GM19463 (cell line): ENCODE data around the gene SLC35B2.
A peak's percentile ranks its signal among the peaks of the same experiment; 100 is the strongest.

Source experiments
- ATAC-seq: cut with Tn5 transposase; IDR thresholded peaks from one replicate; pipeline ENCODE4 v1.9.1; 2021; ENCODE audit warnings: mild to moderate bottlenecking, moderate library complexity; ENCODE audit not compliant: unreplicated experiment

The SLC35B2 gene

GRCh38 chr6:44254191-44255104 lies 2.9 kb downstream of the SLC35B2 start:
- ATAC-seq = no peak

- no peak for ATAC-seq
Observed at GRCh38 chr6:44253307-44254101, 3.8 kb downstream of the SLC35B2 start.

- ATAC-seq = no peak
Observed at GRCh38 chr6:44251576-44252524, 5.5 kb downstream of the SLC35B2 start.

- no peak for ATAC-seq
Observed at GRCh38 chr6:44250718-44251123, 6.6 kb downstream of the SLC35B2 start.

DNA sequence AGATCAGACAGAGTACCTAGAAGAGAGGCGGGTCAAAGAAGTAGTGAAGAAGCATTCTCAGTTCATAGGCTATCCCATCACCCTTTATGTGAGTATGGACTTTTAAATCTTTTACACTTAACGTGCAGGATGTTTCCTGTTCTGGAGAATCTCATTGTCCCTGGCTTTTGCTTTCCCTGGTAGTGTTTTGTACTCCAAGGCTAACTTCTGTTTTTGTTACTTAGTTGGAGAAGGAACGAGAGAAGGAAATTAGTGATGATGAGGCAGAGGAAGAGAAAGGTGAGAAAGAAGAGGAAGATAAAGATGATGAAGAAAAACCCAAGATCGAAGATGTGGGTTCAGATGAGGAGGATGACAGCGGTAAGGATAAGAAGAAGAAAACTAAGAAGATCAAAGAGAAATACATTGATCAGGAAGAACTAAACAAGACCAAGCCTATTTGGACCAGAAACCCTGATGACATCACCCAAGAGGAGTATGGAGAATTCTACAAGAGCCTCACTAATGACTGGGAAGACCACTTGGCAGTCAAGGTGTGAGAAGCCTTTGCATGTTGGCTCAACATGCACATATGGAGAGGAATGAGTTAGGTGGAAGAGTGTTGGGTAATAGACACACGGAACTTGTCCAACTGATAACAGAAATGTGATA lies 7.1 kb downstream of the SLC35B2 start:
- no peak for ATAC-seq

DNA sequence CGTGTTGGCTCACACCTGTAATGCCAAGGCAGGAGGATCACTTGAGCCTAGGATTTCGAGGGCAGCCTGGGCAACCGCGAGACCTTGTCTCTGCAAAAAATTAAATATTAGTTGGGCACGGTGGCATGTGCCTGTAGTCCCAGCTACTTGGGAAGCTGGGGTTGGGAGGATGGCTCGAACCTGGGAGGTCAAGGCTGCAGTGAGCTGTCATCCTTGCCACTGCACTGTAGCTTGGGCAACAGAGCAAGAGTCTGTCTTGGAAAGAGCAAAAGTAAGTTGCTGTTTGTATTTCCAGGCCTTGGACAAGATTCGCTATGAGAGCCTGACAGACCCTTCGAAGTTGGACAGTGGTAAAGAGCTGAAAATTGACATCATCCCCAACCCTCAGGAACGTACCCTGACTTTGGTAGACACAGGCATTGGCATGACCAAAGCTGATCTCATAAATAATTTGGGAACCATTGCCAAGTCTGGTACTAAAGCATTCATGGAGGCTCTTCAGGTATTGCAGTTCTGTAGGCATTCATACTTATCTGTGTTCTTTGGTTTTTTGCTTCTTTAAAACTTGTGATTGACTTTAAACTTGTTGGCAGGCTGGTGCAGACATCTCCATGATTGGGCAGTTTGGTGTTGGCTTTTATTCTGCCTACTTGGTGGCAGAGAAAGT lies 8.1 kb downstream of the SLC35B2 start:
- no peak for ATAC-seq

- ATAC-seq = no peak
Observed at GRCh38 chr6:44248579-44248978, 8.7 kb downstream of the SLC35B2 start.

GRCh38 chr6:44247338-44248302 lies 9.7 kb downstream of the SLC35B2 start:
- peak; percentile 23 for ATAC-seq

DNA sequence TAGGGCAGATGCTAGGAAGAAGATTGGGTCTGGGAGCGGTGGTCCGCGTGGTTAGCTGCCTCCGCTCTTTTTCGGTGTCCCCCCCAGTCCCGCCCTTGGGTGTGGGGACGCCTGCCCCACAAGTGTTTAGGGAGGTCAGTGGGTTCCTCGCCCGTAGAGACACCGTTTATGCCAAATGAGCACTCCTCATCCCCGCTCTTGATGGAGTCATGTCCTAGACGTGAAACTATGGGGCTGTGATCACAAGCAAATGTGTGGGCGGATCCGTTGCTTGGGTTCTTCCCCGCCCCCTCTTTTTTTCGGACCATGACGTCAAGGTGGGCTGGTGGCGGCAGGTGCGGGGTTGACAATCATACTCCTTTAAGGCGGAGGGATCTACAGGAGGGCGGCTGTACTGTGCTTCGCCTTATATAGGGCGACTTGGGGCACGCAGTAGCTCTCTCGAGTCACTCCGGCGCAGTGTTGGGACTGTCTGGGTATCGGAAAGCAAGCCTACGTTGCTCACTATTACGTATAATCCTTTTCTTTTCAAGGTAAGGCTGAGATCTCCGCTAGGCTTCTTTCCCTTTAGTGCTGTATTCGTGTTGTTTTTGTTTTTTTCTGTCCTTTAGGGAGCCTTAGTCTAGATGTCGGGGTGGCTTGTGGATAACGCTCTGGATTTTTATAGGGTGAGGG lies 10.5 kb downstream of the SLC35B2 start, which contains the start of gene HSP90AB1:
Gene HSP90AB1, plus strand, starts transcription at position 439 of the 675 bp plus-strand sequence. CDS start 1,529 bp downstream, outside the sequence.
- peak; percentile 53 for ATAC-seq

- peak; percentile 57 for ATAC-seq
Observed at GRCh38 chr6:44245912-44246662, 11.2 kb downstream of the SLC35B2 start.

DNA sequence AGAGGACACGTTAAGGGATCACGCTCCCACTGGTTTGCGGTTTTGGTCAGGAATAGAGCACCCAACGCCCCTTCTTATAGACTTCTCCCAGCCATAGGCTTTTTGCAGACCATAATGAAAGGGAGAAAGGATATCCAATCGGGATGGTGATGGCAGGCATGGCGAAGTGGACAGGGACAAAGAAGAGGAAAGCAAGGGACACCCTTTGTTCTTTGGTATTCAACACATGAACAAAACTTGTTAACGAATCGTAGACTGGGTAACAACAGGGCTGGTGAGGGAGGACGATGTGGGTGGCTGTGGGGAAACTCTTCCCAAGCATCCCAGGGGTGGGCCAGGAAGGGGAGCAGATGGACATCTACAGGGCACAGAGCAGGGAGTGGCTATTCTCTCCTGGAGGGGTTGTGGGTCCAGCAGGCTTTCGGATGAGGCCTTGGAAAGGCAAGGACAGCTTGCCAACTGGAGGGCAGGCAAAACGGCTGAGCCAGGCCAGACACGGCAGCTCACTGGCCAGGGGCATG lies 11.9 kb downstream of the SLC35B2 start:
- ATAC-seq = no peak

GRCh38 chr6:44243345-44243744 lies 14.0 kb downstream of the SLC35B2 start:
- no peak for ATAC-seq

DNA sequence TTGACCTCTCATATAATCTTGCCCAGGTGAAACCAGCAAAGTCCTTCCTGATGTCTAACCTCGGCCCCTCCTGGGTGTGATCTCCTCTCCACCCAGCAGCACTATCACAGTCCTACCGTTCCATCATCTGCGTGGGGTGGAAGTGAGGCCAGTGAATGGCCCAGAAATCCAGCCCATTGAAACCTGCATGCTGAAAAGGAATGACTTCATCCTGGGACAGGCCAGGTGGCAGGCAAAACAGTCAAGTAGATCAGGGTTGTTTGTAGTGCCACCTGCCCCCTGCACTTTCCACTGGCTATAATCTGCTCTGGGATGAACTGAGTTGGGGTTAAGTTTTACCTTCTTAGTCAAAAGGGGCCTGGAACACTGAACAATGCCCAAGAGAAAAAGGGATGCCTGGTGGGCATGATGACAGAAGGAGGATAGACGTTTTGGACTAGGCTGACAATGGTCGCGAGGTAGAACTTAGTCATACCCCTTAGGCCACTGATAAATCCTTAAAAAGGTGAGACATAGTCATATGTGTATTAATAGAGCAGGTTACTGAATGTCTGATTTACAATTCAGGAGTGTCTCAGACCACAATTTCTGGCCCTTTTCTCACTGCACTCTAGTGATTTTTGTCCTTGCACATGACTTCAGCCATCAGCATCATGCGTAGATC lies 18.5 kb downstream of the SLC35B2 start:
- no peak for ATAC-seq

DNA sequence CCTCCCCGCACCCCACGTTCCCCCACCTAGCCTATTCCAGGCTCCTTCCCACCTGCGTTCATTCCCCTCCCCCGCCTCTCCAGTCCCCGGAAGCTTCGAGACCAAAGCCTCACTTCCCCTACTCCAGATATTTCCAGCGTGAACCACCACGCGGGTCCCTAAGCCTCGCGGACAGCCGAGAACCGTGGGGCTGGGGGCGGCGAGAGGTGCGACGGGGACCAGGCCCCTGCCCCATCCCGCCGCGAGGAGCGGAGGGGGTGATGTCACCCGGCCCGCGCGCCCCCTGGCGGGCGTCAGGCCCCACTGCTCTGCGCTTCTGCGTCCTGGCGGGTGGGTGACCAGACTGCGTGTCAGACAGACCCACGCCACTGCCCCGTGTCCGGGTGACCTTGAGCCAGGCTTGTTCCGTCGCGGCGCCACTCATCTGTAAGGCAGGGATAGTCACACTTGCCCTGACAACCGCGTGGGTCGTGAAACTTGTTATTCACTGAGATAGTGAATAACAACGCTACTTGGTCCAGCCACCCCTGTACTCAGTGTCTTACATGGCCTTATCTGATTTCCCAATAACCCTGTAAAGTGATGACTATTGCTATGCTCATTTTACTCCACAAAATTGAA lies 19.4 kb downstream of the SLC35B2 start:
- peak; percentile 81 for ATAC-seq

- peak; percentile 75 for ATAC-seq
Observed at GRCh38 chr6:44237021-44237812, 20.1 kb downstream of the SLC35B2 start.
